Heart right ventricle (tissue), 16 donors: Measurements from ENCODE around the gene SLC6A9. TPM values are rescaled to one million over a fixed set of nuclear protein-coding genes. Genes with fewer than 3 reads are reported as not detected.

ENCODE experiments used
- ATAC-seq, 8 donors: fragments of 200-7000 bp; cut with Tn5 transposase; one replicate each; pipeline ENCODE4 v1.9.1; 2020; ENCODE audit warnings: mild to moderate bottlenecking in 8 of 8, moderate library complexity in 8 of 8, moderate number of reproducible peaks in 1 of 8
- DNase-seq, 2 donors: peaks; one replicate each; pipeline ENCODE4 v3.0.0-alpha.2; 2020
- H3K27ac ChIP-seq, 10 donors: fragments of 200-600 bp; sonication (generic) in 2 of 10; one replicate each; pipeline versions ENCODE4 v1.5.0 to v1.8.0; 2020 to 2022; ENCODE audit warnings: mild to moderate bottlenecking in 3 of 10
- H3K27me3 ChIP-seq, 7 donors: fragments of 200-600 bp; one replicate each; pipeline ENCODE4 v1.8.0; 2021 to 2022; ENCODE audit warnings: mild to moderate bottlenecking in 2 of 7
- H3K36me3 ChIP-seq, 9 donors: fragments of 200-600 bp; sonication (generic) in 1 of 9; one replicate each; pipeline versions ENCODE4 v1.5.0 to v1.8.0; 2020 to 2022; ENCODE audit warnings: mild to moderate bottlenecking in 2 of 9
- H3K4me1 ChIP-seq, 9 donors: fragments of 200-600 bp; sonication (generic) in 1 of 9; one replicate each; pipeline versions ENCODE4 v1.5.0 to v1.8.0; 2020 to 2022; ENCODE audit warnings: mild to moderate bottlenecking in 4 of 9
- H3K4me3 ChIP-seq, 10 donors: fragments of 200-600 bp; sonication (generic) in 2 of 10; one replicate each; pipeline versions ENCODE4 v1.5.0 to v1.8.0; 2020 to 2022; ENCODE audit warnings: mild to moderate bottlenecking in 7 of 10, moderate library complexity in 2 of 10
- H3K9me3 ChIP-seq, 11 donors: fragments of 200-600 bp in 10 of 11; sonication (generic) in 2 of 11; one replicate each; pipeline versions ENCODE4 v1.5.0 to v1.8.0; 2013 to 2022; ENCODE audit warnings: mild to moderate bottlenecking in 2 of 11, control low read depth in 1 of 11, moderate library complexity in 1 of 11
- CTCF ChIP-seq, 9 donors: fragments of 200-600 bp; sonication (generic) in 2 of 9; IDR thresholded peaks; one replicate each; pipeline versions ENCODE4 v1.5.0 to v1.8.0; 2021 to 2022; ENCODE audit warnings: antibody characterized with exemption in 9 of 9, mild to moderate bottlenecking in 5 of 9, moderate library complexity in 1 of 9
- WGBS, 2 donors: extraction: QIAGEN DNeasy Blood & Tissue Kit; methylation state at CpG; one replicate each; pipeline ENCODE4 v1.1.7; 2013; ENCODE audit warnings: inconsistent platforms in 1 of 2; 5-methylcytosine and 5-hydroxymethylcytosine counted together
- intact Hi-C, 10 donors: fragments of 100-400 bp; cut with DNase I; formaldehyde crosslinking; loops; one replicate each; pipeline versions ENCODE4 v1.11.1 to v1.14.2; 2022
- polyA plus RNA-seq, 2 donors: library from polyadenylated mRNA; stranded (reverse); fragments of 200-250 nt; gene quantifications; one replicate each; pipeline ENCODE4 v1.2.3, GENCODE V29; 2013
- total RNA-seq, 10 donors: library from RNA; stranded (reverse); fragmentation: NEBNext Ultra II Directional in 3 of 10; extraction: Animal tissue kit (Norgen Biotek cat#: 25700) in 3 of 10; gene quantifications; one replicate each; pipeline versions ENCODE4 v1.2.1 to v1.2.4, GENCODE V29; 2021 to 2023
- donor health status: Arrhythmogenic right ventricular cardiomyopathy.
- donor health status: ischemic (EF 13 %, LVEDD 7.1; RV severe dilation, severe dysfunction).
- donor health status: healthy with polysubstance abuse.
- donor health status: DM: no; HTN: yes; CAD: no.
- donor health status: DM: no; HTN: no; CAD: no.
- donor health status: ischemic (EF 25% LVEDD 6.9; RV normal size, moderate dysfunction).
- donor health status: ischemic (EF 25% LVEDD 5.7; RV mildly dilated, moderate dysfunction).
- donor health status: healthy.
- donor health status: DM: yes; HTN: yes; CAD: no.
- donor health status: Ischemic cardiomyopathy.
- donor health status: ischemic (EF 35%, LVEDD 5.7; RV mildly dilated, moderate dysfunction).
- donor health status: nonischemic (EF 11% LVEDD 7.7; RV severe dilation, severe dysfunction).
- donor health status: DM: yes; HTN: yes; CAD: no.
- donor health status: PGD.
- donor health status: ischemic (EF 29% LVEDD 5.4; RV normal size, mild dysfunction).
- donor health status: nonischemic (EF 23%, LVEDD 6.1; RV moderate dilation, normal function).

Gene SLC6A9
- total and polyA plus RNA-seq, 12 donors: 0.32 to 1.7 (median 0.96) TPM

GRCh38 chr1:43963890-43964289 is 67.4 kb downstream of the SLC6A9 start:
- H3K9me3 ChIP-seq: no peaks in the 10 kb centered on the region
- no peaks in the 10 kb centered on the region for H3K27me3 ChIP-seq
- DNase-seq (no peak), ATAC-seq (no peak)
- no peak overlapping the region for H3K4me3 ChIP-seq
- peaks cover 0 to 12% (median 0%) of the 10 kb centered on the region in 9 donors for H3K4me1 ChIP-seq
- TF ChIP-seq CTCF (IDR thresholded peaks at IDR 0.05): no peak
- WGBS, 2 donors: 75 to 82% methylated on average over 5 of the region's 5 CpGs
- intact Hi-C loops: no loop called here
- H3K36me3 ChIP-seq: peaks cover 0 to 85% (median 34%) of the 10 kb centered on the region in 9 donors
- no peak overlapping the region for H3K27ac ChIP-seq

GRCh38 chr1:43963006-43963405 is 68.3 kb downstream of the SLC6A9 start:
- WGBS, 2 donors: 95 to 97% methylated on average over 3 of the region's 3 CpGs
- Histone ChIP-seq H3K9me3 (no peaks in the 10 kb centered on the region), H3K4me1 (peaks cover 0 to 12% (median 0%) of the 10 kb centered on the region in 9 donors), H3K27me3 (no peaks in the 10 kb centered on the region), H3K4me3 (no peak overlapping the region), H3K27ac (no peak overlapping the region), H3K36me3 (peaks cover 0 to 94% (median 43%) of the 10 kb centered on the region in 9 donors)
- intact Hi-C loops: no loop called here
- no peak for TF ChIP-seq CTCF (IDR thresholded peaks at IDR 0.05)
- no peak for ATAC-seq
- no peak for DNase-seq

- Histone ChIP-seq H3K4me3 (no peak overlapping the region), H3K36me3 (peaks cover 0 to 95% (median 48%) of the 10 kb centered on the region in 9 donors), H3K9me3 (no peaks in the 10 kb centered on the region), H3K27me3 (no peaks in the 10 kb centered on the region), H3K4me1 (peaks cover 0 to 12% (median 0%) of the 10 kb centered on the region in 9 donors), H3K27ac (no peak overlapping the region)
- no peak for TF ChIP-seq CTCF (IDR thresholded peaks at IDR 0.05)
- 70 to 76% methylated on average over 2 of the region's 2 CpGs for WGBS, 2 donors
- intact Hi-C loops: no loop called here
- no peak for DNase-seq
- peak in 1 of 8 donors; percentile 41 for ATAC-seq
These were observed 68.9 kb downstream of the SLC6A9 start for GRCh38 chr1:43962324-43962723.

- no peak for TF ChIP-seq CTCF (IDR thresholded peaks at IDR 0.05)
- Histone ChIP-seq H3K27me3 (no peaks in the 10 kb centered on the region), H3K27ac (no peak overlapping the region), H3K4me1 (peaks cover 0 to 12% (median 0%) of the 10 kb centered on the region in 9 donors), H3K36me3 (peaks cover 0 to 95% (median 54%) of the 10 kb centered on the region in 9 donors), H3K9me3 (no peaks in the 10 kb centered on the region), H3K4me3 (no peak overlapping the region)
- ATAC-seq: no peak
- intact Hi-C loops: no loop called here
- 66 to 72% methylated on average over 3 of the region's 3 CpGs for WGBS, 2 donors
- DNase-seq: no peak
These were observed 69.6 kb downstream of the SLC6A9 start for GRCh38 chr1:43961692-43962091.
